Neural crest cell (in vitro differentiated cells): Measurements from ENCODE around the gene HEBP2. TPM values are rescaled to one million over a fixed set of nuclear protein-coding genes. Genes with fewer than 3 reads are reported as not detected.

ENCODE experiments used
- DNase-seq: peaks from one replicate; pipeline ENCODE4 v3.0.0; 2021; ENCODE audit warnings: low read depth, mixed read lengths, low spot score
- H3K27ac Mint-ChIP-seq: one replicate; pipeline ENCODE4 v1.8.0; 2021; ENCODE audit warnings: mild to moderate bottlenecking, mixed read lengths; ENCODE audit not compliant: unreplicated experiment
- H3K27me3 Mint-ChIP-seq: 2 replicates; pipeline ENCODE4 v1.8.0; 2021; ENCODE audit warnings: low read depth, mild to moderate bottlenecking, mixed read lengths
- H3K36me3 Mint-ChIP-seq: 2 replicates; pipeline ENCODE4 v1.8.0; 2021; ENCODE audit warnings: low read depth, mild to moderate bottlenecking, mixed read lengths
- H3K4me1 Mint-ChIP-seq: 2 replicates; pipeline ENCODE4 v1.8.0; 2021; ENCODE audit warnings: mixed read lengths
- H3K4me3 Mint-ChIP-seq: one replicate; pipeline ENCODE4 v1.8.0; 2021; ENCODE audit warnings: mild to moderate bottlenecking, mixed read lengths
- H3K9me3 Mint-ChIP-seq: 2 replicates; pipeline ENCODE4 v1.8.0; 2021; ENCODE audit warnings: mixed read lengths
- CTCF ChIP-seq: fragments of 200-600 bp; sonication (generic); conservative IDR thresholded peaks from 2 replicates; pipeline ENCODE4 v1.5.0; 2021; ENCODE audit warnings: antibody characterized with exemption, mild to moderate bottlenecking
- total RNA-seq: library from RNA; stranded (reverse); gene quantifications from 2 replicates; pipeline ENCODE4 v1.2.1, GENCODE V29; 2021

Gene HEBP2
- total RNA-seq, 1 donor from 2014 or later = 26.5 TPM

- H3K4me1 Mint-ChIP-seq = peaks cover 11% of the 10 kb centered on the region
Observed at GRCh38 chr6:138454981-138455706, 51.1 kb downstream of the HEBP2 start.

GRCh38 chr6:138455746-138456400 is 51.9 kb downstream of the HEBP2 start:
- peaks cover 2% of the 10 kb centered on the region for H3K9me3 Mint-ChIP-seq
- DNase-seq = no peak
- H3K4me3 Mint-ChIP-seq = no peak overlapping the region
- no peak for TF ChIP-seq CTCF
- peaks cover 3% of the 10 kb centered on the region for H3K4me1 Mint-ChIP-seq
- peaks cover 11% of the 10 kb centered on the region for H3K36me3 Mint-ChIP-seq
- H3K27me3 Mint-ChIP-seq = no peaks in the 10 kb centered on the region
- H3K27ac Mint-ChIP-seq = no peak overlapping the region

More at GRCh38 chr6:138454981-138455706, 51.1 kb downstream of the HEBP2 start:
- no peak for TF ChIP-seq CTCF
- Mint-ChIP-seq H3K9me3 (peaks cover 2% of the 10 kb centered on the region), H3K27me3 (no peaks in the 10 kb centered on the region), H3K4me3 (no peak overlapping the region), H3K36me3 (peaks cover 8% of the 10 kb centered on the region), H3K27ac (no peak overlapping the region)
- DNase-seq = no peak

GRCh38 chr6:138456401-138456790 is 52.4 kb downstream of the HEBP2 start:
- H3K4me3 Mint-ChIP-seq = no peak overlapping the region
- H3K4me1 Mint-ChIP-seq = no peaks in the 10 kb centered on the region
- TF ChIP-seq CTCF = no peak
- H3K9me3 Mint-ChIP-seq = peaks cover 2% of the 10 kb centered on the region
- H3K27me3 Mint-ChIP-seq = no peaks in the 10 kb centered on the region
- no peak for DNase-seq
- H3K36me3 Mint-ChIP-seq = peaks cover 14% of the 10 kb centered on the region
- no peak overlapping the region for H3K27ac Mint-ChIP-seq

- peaks cover 2% of the 10 kb centered on the region for H3K9me3 Mint-ChIP-seq
- H3K4me1 Mint-ChIP-seq = peaks cover 6% of the 10 kb centered on the region
- H3K36me3 Mint-ChIP-seq = peaks cover 44% of the 10 kb centered on the region
- H3K4me3 Mint-ChIP-seq = no peak overlapping the region
- no peak for DNase-seq
- H3K27me3 Mint-ChIP-seq = no peaks in the 10 kb centered on the region
- no peak for TF ChIP-seq CTCF
- H3K27ac Mint-ChIP-seq = no peak overlapping the region
Observed at GRCh38 chr6:138461647-138462046, 57.6 kb downstream of the HEBP2 start.

- H3K27ac Mint-ChIP-seq = no peak overlapping the region
- no peaks in the 10 kb centered on the region for H3K27me3 Mint-ChIP-seq
- no peak for DNase-seq
- peaks cover 6% of the 10 kb centered on the region for H3K4me1 Mint-ChIP-seq
- no peak for TF ChIP-seq CTCF
- H3K9me3 Mint-ChIP-seq = no peaks in the 10 kb centered on the region
- no peak overlapping the region for H3K4me3 Mint-ChIP-seq
- peaks cover 41% of the 10 kb centered on the region for H3K36me3 Mint-ChIP-seq
Observed at GRCh38 chr6:138464085-138464484, 60.1 kb downstream of the HEBP2 start.
